GM12878 (cell line): ENCODE measurements around the gene GCSAML. TPM values are rescaled to one million over a fixed set of nuclear protein-coding genes. Genes with fewer than 3 reads are reported as not detected.

Experiments
- ATAC-seq: fragments of 200-7000 bp; cut with Tn5 transposase; 3 replicates; pipeline ENCODE4 v1.9.1; 2020; ENCODE audit warnings: mild to moderate bottlenecking, moderate library complexity
- BruUV-seq: library from RNA; stranded (reverse); fragments of 400-500 nt; replicated peaks from 2 replicates; lab custom pipeline; 2021; lab: Mats Ljungman, UMichigan
- CTCF ChIA-PET: fragments of 300-600 bp; sonication (Branson Sonifier 250); formaldehyde crosslinking; extraction: SDS; loops from one replicate; lab custom pipeline; 2021; ENCODE audit warnings: inconsistent platforms; lab: Yijun Ruan, JAX
- POLR2A ChIA-PET: fragments of 350-600 bp; formaldehyde crosslinking; extraction: SDS; loops from one replicate; lab custom pipeline; 2021; ENCODE audit warnings: inconsistent platforms; lab: Charles Lee
- RAD21 ChIA-PET: fragments of 300-600 bp; sonication (Branson Sonifier 250); formaldehyde crosslinking; loops from one replicate; lab custom pipeline; 2023; ENCODE audit warnings: antibody characterized with exemption; ENCODE audit not compliant: unreplicated experiment; lab: Charles Lee
- SMC1A ChIA-PET: fragments of 300-600 bp; sonication (Branson Sonifier 250); formaldehyde crosslinking; loops from one replicate; lab custom pipeline; 2023; ENCODE audit not compliant: unreplicated experiment, uncharacterized antibody; lab: Charles Lee
- DNase-seq: peaks from one replicate; pipeline ENCODE4 v3.0.0-alpha.2; 2011; ENCODE audit warnings: low read depth, low spot score
- FAIRE-seq: peaks from 3 replicates; lab custom pipeline; 2011; peaks lifted over from hg19 to GRCh38; lab: Jason Lieb, UNC
- H2AFZ ChIP-seq: 2 replicates; pipeline ENCODE4 v1.6.0; 2011; ENCODE audit warnings: low read depth, low read length, control low read depth; ENCODE audit not compliant: control insufficient read depth
- H3K27ac ChIP-seq: 2 replicates; pipeline ENCODE4 v1.5.1; 2011; ENCODE audit warnings: control low read depth; ENCODE audit not compliant: control insufficient read depth, insufficient read depth
- H3K27me3 ChIP-seq, 2 experiments: replicated peaks in 1 of 2; 2 replicates each; pipeline versions ENCODE4 v1.6.0 to v1.6.1; 2011; ENCODE audit warnings: low read length in 1 of 2; ENCODE audit not compliant: control insufficient read depth in 2 of 2, insufficient read depth in 2 of 2
- H3K36me3 ChIP-seq, 2 experiments: 2 replicates each; pipeline ENCODE4 v1.5.1; 2011; ENCODE audit warnings: low read length in 1 of 2; ENCODE audit not compliant: control insufficient read depth in 2 of 2, insufficient read depth in 2 of 2
- H3K4me1 ChIP-seq: 2 replicates; pipeline ENCODE4 v1.6.1; 2011; ENCODE audit warnings: mild to moderate bottlenecking, low read length, moderate library complexity, mixed read lengths; ENCODE audit not compliant: control insufficient read depth, insufficient read depth
- H3K4me2 ChIP-seq: 2 replicates; pipeline ENCODE4 v1.6.0; 2011; ENCODE audit warnings: control low read depth; ENCODE audit not compliant: control insufficient read depth, insufficient read depth
- H3K4me3 ChIP-seq: fragments of 200-600 bp; sonication (generic); 2 replicates; pipeline ENCODE4 v1.5.1; 2016
- H3K79me2 ChIP-seq: 2 replicates; pipeline ENCODE4 v1.6.0; 2011; ENCODE audit warnings: low read length; ENCODE audit not compliant: control insufficient read depth, insufficient read depth
- H3K9ac ChIP-seq: 2 replicates; pipeline ENCODE4 v1.8.0; 2011; ENCODE audit warnings: low read length, control low read depth, mixed read lengths; ENCODE audit not compliant: control insufficient read depth, insufficient read depth
- H3K9me3 ChIP-seq: replicated peaks from 3 replicates; pipeline ENCODE4 v1.5.1; 2011; ENCODE audit warnings: mild to moderate bottlenecking, low read length; ENCODE audit not compliant: control insufficient read depth, insufficient read depth
- H4K20me1 ChIP-seq: 2 replicates; pipeline ENCODE4 v1.6.0; 2011; ENCODE audit not compliant: control insufficient read depth, insufficient read depth
- BHLHE40 ChIP-seq, 2 experiments: fragments of 450-650 bp in 1 of 2; IDR thresholded peaks; 2 replicates each; pipeline ENCODE4 v1.6.1; 2011 to 2017; ENCODE audit warnings: low read depth in 2 of 2, borderline replicate concordance in 1 of 2, improper control_type of control experiment in 1 of 2, low read length in 1 of 2, mild to moderate bottlenecking in 1 of 2
- BRCA1 ChIP-seq: IDR thresholded peaks from 2 replicates; pipeline ENCODE4 v1.6.1; 2011; ENCODE audit warnings: low read depth, low read length, improper control_type of control experiment
- CBX3 ChIP-seq: fragments of 200-600 bp; sonication (generic); IDR thresholded peaks from 2 replicates; pipeline ENCODE4 v1.6.1; 2016; ENCODE audit warnings: low read depth, borderline replicate concordance
- CHD4 ChIP-seq: fragments of 200-600 bp; sonication (generic); IDR thresholded peaks from 2 replicates; pipeline ENCODE4 v1.6.1; 2016; ENCODE audit warnings: mild to moderate bottlenecking
- CREB1 ChIP-seq: IDR thresholded peaks from 2 replicates; pipeline ENCODE4 v1.6.1; 2012; ENCODE audit warnings: low read depth, mild to moderate bottlenecking, inconsistent platforms
- EGR1 ChIP-seq, 2 experiments: IDR thresholded peaks; 1 replicate in 1 of 2; 2 replicates in 1 of 2; pipeline ENCODE4 v1.6.1; 2011 to 2012; ENCODE audit warnings: low read depth in 2 of 2, low read length in 2 of 2, borderline replicate concordance in 1 of 2, mild to moderate bottlenecking in 1 of 2, moderate library complexity in 1 of 2
- JUND ChIP-seq: IDR thresholded peaks from 2 replicates; pipeline ENCODE4 v1.6.1; 2012; ENCODE audit warnings: low read depth, mild to moderate bottlenecking, low read length, improper control_type of control experiment, moderate library complexity
- KAT2A ChIP-seq: conservative IDR thresholded peaks from 2 replicates; pipeline ENCODE4 v1.6.1; 2011; ENCODE audit warnings: low read depth, low read length; ENCODE audit not compliant: control insufficient read depth
- NFYA ChIP-seq: IDR thresholded peaks from 2 replicates; pipeline ENCODE4 v1.6.1; 2011; ENCODE audit warnings: low read depth, mild to moderate bottlenecking, low read length, improper control_type of control experiment, borderline replicate concordance
- RAD51 ChIP-seq: fragments of 450-650 bp; IDR thresholded peaks from 2 replicates; pipeline ENCODE4 v1.6.1; 2016; ENCODE audit warnings: moderate library complexity, mild to moderate bottlenecking, inconsistent platforms
- RB1 ChIP-seq: fragments of 450-650 bp; formaldehyde crosslinking; IDR thresholded peaks from 2 replicates; pipeline ENCODE4 v1.6.1; 2017; ENCODE audit warnings: mild to moderate bottlenecking, borderline replicate concordance
- RFX5 ChIP-seq: IDR thresholded peaks from 2 replicates; pipeline ENCODE4 v1.6.1; 2011; ENCODE audit warnings: low read depth, low read length, improper control_type of control experiment
- SMAD5 ChIP-seq: IDR thresholded peaks from 2 replicates; pipeline ENCODE4 v1.6.1; 2016; ENCODE audit warnings: antibody characterized with exemption, low read depth
- SMARCA5 ChIP-seq: fragments of 450-650 bp; IDR thresholded peaks from 2 replicates; pipeline ENCODE4 v1.6.1; 2017; ENCODE audit warnings: mild to moderate bottlenecking
- ZBTB11 ChIP-seq: fragments of 450-650 bp; formaldehyde crosslinking; IDR thresholded peaks from 2 replicates; pipeline ENCODE4 v1.5.0; 2022; ENCODE audit warnings: mild to moderate bottlenecking, missing genetic modification characterization
- WGBS: methylation state at CpG from one replicate; pipeline ENCODE4 v1.1.6; 2016; ENCODE audit warnings: low lambda C conversion rate; ENCODE audit not compliant: insufficient replicate concordance, insufficient coverage; ENCODE audit errors: missing lambda C conversion rate; 5-methylcytosine and 5-hydroxymethylcytosine counted together
- in situ Hi-C: fragments of 300-500 bp; cut with MboI; formaldehyde crosslinking; loops from 9 replicates; pipeline ENCODE4 v1.14.3; 2018; ENCODE audit warnings: mixed read lengths
- intact Hi-C: fragments of 100-400 bp; cut with micrococcal nuclease; formaldehyde crosslinking; loops from one replicate; pipeline ENCODE4 v1.14.2; 2022; ENCODE audit not compliant: unreplicated experiment
- polyA plus RNA-seq, 11 experiments: library from polyadenylated mRNA; depleted of rRNA in 4 of 11; unstranded in 6 of 11; stranded (reverse) in 5 of 11; fragments of >200 nt; fragmentation: Nextera tagmentation in 4 of 11; fragmentation: Illumina TruSeq in 1 of 11; extraction: Ambion mirVana in 4 of 11; extraction: Trizol in 1 of 11; gene quantifications; 1 replicate in 1 of 11; 2 replicates in 10 of 11; pipeline versions ENCODE4 v1.2.1 to v1.2.3, GENCODE V29; 2011 to 2016; ENCODE audit warnings: inconsistent platforms in 2 of 11, missing spikeins in 2 of 11, low read depth in 1 of 11
- total RNA-seq, 4 experiments: library from RNA; depleted of rRNA in 3 of 4; stranded (reverse); fragments of >200 nt in 3 of 4; fragmentation: Illumina TruSeq in 1 of 4; extraction: Trizol in 1 of 4; gene quantifications; 2 replicates each; pipeline versions ENCODE4 v1.2.1 to v1.2.3, GENCODE V29; 2013 to 2021

GCSAML gene
- total and polyA plus RNA-seq, 10 of the 15 experiments (the other 5 are each of a cell fraction or from before 2014, with no cell fraction given): 0.03 TPM; not detected in 9

GRCh38 chr1:247517795-247518612, 30.9 kb upstream of the GCSAML start:
- no peak overlapping the region for H3K4me2 ChIP-seq
- H3K79me2 ChIP-seq: no peaks in the 10 kb centered on the region
- no peak for ATAC-seq

GRCh38 chr1:247518613-247518891, 30.4 kb upstream of the GCSAML start:
- WGBS: 89% methylated on average over 18 of the region's 19 CpGs
- FAIRE-seq (no peak), DNase-seq (no peak), ATAC-seq (no peak)
- ChIA-PET SMC1A (no interaction called here), CTCF (no interaction called here), POLR2A (no interaction called here), RAD21 (no interaction called here)
- Histone ChIP-seq H3K4me2 (no peak overlapping the region), H3K4me1 (no peaks in the 10 kb centered on the region), H2AFZ (no peak overlapping the region), H4K20me1 (no peaks in the 10 kb centered on the region), H3K4me3 (no peak overlapping the region), H3K36me3 (no peaks in the 10 kb centered on the region), H3K27me3 (no peaks in the 10 kb centered on the region), H3K27ac (no peak overlapping the region), H3K9me3 (no peaks in the 10 kb centered on the region; the same call in 2 of the 3 replicates), H3K9ac (no peak overlapping the region), H3K79me2 (no peaks in the 10 kb centered on the region)
- no TSS peak for BruUV-seq
- intact Hi-C loops (no loop called here), in situ Hi-C loops (no loop called here)
- TF ChIP-seq SMAD5 (no peak), CBX3 (no peak), KAT2A (no peak), RAD51 (no peak), CREB1 (no peak), NFYA (no peak), RFX5 (no peak), EGR1 (IDR thresholded peaks at IDR 0.05; ENCODE audit: borderline replicate concordance in 1 of 2, low read depth in 2 of 2, low read length in 2 of 2) (no peak), CHD4 (no peak), BHLHE40 (IDR thresholded peaks at IDR 0.05; ENCODE audit: borderline replicate concordance in 1 of 2, low read depth in 2 of 2, low read length in 1 of 2) (no peak), BRCA1 (no peak), RB1 (no peak), ZBTB11 (CRISPR knock-in tag) (no peak)

More at GRCh38 chr1:247517795-247518612, 30.9 kb upstream of the GCSAML start:
- RAD21 ChIA-PET: no interaction called here
- Histone ChIP-seq H3K9ac (no peak overlapping the region), H3K9me3 (no peaks in the 10 kb centered on the region; the same call in 2 of the 3 replicates), H3K4me3 (no peak overlapping the region), H3K27me3 (no peaks in the 10 kb centered on the region), H3K4me1 (no peaks in the 10 kb centered on the region), H2AFZ (no peak overlapping the region), H3K36me3 (no peaks in the 10 kb centered on the region), H4K20me1 (no peaks in the 10 kb centered on the region), H3K27ac (no peak overlapping the region)
- FAIRE-seq (no peak), DNase-seq (no peak)
- SMC1A ChIA-PET: no interaction called here
- WGBS: 57% methylated on average over 69 of the region's 72 CpGs
- TF ChIP-seq JUND (no peak), SMARCA5 (no peak)
- POLR2A ChIA-PET: no interaction called here
- CTCF ChIA-PET: no interaction called here
- in situ Hi-C loops (no loop called here), intact Hi-C loops (no loop called here)
- BruUV-seq: no TSS peak
